Pons (tissue), 1 donor: ENCODE results near the gene NYAP2.

Experiments
- DNase-seq: peaks from one replicate; pipeline ENCODE4 v3.0.0-alpha.2; 2016; ENCODE audit warnings: low spot score

NYAP2 gene

DNA sequence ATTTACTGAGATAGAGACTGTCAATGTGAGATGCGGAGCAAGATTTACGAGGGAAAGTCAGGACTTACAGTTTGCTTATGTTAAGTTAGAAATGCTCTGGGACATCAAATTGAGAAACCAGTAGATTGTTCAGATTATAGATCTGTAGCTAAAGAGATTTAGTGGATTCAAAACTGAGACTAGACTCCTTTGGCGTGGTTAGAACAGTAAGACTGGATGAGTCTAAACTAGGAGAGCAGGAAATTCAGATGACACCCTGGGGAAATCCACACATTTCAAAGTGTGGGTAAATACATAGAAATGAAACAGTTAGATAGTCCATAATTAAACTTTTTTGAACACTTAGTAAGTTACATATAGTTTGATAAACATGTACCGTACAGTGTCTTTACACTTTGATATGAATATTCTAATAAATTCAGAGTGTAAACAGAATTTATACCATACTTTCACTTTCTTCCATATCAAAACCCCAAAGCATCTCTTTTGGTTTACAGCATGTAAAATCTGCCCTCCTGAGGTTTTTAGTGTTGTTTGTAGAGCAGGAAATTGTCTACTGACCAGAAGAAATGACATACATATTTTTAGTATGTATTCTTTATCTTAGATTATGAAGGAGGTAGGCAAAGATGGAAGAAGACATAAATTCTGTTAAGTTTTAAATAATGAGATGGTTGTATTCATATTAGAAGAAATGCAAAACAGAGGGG lies 231.5 kb downstream of the NYAP2 start:
- no peak for DNase-seq

DNA sequence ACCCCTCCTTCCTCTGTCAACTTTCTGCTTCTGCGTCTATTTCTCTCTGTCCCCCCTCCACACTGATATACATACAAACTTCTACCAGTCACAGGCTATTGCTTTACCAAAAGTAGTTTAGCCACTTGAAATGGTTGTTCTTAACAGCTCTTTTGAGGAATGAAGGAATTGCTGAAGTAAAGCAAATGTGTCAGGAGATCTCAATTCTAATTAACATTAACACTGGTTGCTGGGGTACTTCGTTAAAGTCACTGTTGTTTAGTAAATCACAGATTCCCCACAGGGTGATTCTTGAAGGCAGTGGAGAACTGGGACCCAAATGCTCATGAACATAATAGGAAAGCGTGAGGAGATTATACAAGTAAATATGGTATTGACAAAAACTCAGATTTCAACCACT lies 232.8 kb downstream of the NYAP2 start:
- DNase-seq: no peak

DNA sequence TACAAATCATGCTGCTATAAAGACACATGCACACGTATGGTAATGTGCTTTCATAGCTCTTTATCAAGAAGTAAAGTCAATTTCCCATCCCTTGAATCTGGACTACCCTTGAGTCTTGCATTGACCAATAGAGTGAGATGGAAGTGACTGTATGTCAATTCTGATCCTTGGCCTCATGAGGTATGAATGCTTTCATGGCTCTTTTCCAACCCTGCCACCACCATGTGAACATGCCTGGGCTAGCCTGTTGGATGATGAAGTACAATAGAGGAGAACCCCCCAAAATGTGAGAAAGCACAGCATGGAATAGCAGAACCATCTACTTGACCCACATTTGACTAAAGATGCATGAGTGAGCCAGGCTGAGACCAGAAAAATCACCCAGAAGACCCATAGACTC lies 237.0 kb downstream of the NYAP2 start:
- DNase-seq: no peak

DNA sequence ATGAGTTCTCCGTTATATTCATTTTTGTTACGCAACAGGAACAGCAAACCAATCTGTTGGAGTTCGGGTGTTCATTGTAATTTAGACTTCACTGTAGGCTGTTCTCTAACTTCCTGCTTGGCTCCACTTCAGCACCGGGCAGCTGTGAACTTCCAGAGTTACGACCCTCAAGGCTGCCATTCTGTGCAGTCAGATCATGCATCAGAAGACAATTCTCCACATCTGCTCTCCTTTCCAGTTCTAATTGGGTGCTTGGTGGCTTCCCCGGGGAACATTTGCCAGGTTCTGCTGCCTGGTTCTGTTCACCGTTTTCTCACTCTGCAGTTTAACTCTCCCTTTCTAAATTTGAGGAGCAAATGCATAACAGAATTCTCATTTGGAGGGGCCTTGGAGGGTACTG lies 237.7 kb downstream of the NYAP2 start:
- no peak for DNase-seq

DNA sequence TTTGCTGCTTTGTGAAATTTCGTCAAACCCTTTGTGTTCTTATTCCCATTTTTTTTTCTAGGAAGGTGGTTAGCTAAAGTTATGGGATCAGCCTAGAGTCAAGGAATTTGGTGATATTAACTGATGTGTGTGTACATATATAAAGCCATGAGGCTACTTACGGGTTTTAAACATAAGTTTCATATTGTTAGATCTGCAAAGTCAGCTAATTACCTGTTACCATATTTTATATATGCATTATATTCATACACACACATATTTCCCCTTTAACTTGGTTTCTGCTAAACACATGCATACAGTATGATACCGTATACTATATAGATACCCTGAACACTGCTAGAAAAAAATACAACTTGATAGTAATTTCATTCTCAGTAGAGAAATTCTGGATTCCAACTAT lies 241.0 kb downstream of the NYAP2 start:
- no peak for DNase-seq

DNA sequence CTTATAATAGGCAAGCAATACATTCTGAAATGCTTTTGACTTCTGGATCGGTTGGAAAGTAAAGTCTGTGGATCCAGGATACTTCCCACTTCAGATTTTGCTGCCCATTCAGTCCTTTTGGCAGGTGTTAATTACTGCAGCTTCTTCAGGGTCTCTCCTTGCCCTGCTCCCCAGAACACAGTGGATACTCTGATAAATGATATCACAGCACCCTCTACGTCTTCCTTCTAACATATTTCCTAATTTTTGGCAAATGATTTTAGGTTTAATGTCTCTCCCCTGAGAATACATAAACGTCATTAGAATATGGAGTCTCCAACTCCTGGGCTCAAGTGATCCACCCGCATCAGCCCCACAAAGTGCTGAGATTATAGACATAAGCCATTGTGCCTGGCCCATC lies 249.8 kb downstream of the NYAP2 start:
- no peak for DNase-seq

DNA sequence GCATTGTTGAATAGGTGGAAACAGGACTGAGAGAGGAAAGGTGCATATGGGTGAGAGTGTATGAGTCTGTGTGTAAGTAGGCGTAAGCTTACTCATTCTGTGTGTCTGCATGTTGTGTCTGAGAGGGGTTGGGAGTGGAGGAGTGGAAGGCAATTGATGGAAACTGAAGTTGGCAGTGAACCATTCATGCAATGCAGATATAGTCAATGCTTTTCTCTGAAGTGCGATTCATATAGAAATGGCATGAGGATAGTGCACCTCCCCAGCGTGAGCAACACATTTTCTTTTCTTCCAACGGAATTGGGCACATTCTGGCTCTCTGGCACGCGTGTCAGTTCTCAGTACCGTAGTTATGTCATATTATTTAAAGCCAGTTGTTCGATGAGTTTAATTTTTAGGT lies 250.5 kb downstream of the NYAP2 start:
- no peak for DNase-seq

DNA sequence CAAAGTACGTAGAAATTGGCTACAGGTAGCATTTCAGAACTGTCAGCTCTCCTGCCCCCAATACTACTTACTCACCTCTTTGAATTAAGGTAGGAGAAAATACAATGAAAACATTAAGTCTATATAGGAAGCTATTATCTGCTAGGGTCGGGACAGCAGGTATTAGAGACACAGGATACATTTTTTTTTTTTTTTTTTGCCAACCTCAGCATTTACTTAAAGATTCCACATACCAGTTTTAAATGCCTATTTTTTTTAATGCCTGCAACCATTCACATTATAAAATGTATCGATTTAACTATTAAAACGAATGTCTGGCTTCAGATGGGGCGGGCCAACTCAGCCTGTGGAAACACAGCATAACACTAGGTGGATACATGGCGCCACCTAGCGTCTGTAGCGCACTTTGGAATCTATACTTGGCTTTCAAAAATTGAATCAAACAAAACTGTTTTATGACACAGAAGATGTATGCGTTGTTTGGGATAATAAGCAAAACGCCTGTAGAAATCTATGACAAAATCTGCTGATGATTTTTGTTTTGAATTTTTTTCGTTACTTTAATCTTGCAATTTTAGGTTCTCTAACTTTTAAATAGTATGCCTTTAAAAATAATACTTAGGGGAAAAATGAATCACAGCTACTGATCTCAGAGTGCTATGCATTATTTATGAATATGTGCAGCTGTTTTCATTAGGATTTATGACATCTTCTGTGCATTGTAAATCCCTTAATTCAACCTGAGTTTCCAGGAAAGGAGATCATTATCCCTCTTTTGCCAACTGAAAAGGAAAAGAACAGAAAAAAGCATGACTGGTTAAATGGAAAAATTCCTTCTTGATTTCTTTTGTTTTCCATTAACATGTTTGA lies 261.0 kb downstream of the NYAP2 start:
- DNase-seq: peak; percentile 77

DNA sequence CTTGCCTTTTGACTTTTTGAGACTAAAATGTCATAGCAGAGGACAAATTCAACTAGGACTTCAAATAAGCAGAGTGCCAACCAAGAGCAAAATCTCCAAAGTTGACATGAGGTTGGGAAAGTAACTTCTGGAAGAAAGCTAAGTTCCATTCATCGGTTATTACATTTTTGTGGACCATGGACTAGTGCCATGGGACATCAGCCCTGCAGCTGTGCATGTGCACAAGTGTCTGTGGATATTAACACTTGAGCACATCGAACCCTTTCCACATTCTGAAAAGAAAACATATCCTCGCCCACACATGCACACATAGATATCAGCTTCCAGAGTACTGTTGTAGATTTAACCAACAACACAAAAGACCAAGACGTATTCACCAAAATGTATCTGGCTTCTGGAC lies 262.6 kb downstream of the NYAP2 start:
- DNase-seq: no peak

DNA sequence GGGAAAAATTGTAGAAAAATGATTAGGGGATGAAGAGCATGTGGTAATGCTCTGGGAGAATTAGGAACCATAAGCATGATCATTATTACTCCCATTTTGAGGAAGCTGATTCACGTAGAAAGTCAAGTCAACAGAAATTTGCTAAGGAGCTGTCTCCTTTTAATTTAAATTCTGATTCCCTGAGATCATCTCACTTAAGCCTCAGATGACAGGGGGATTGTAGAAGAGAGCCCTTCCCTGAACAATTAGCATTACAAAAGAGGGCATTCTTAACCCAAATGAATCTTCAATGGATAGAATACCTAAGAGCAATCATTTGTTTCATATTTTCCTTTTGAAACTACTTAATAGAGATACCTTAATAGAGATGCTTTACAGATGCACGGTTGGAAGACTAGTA lies 267.9 kb downstream of the NYAP2 start:
- DNase-seq: no peak

DNA sequence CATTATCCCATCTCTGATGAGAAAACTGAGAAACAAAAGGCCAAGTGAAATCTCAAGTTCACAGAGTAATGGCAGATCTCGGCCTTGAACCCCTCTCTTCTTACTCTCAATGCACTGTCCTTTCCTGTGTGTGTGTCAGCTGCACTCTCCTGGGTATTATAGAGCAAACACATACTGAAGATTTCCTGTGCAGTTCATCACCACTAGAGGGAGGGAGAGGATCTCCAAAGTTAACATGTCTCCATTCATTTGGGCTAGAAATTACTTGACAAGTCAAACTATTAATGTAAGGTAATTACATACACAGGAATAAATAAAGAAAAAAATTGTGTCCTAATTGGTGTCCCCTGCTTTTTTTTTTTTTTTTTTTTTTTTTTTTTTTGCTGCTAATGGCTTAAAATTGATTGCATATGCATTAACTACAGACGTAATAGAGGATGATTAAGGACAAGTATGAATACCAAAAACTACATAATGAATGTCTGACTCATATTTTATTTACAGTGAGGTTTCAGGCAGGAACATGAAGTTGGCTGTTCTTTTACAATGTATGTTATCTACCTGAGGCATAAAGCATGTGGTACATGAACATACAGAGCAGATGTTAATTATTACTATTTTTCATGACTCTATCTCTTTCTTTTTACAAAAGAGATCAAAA lies 269.2 kb downstream of the NYAP2 start:
- DNase-seq: peak; percentile 74

DNA sequence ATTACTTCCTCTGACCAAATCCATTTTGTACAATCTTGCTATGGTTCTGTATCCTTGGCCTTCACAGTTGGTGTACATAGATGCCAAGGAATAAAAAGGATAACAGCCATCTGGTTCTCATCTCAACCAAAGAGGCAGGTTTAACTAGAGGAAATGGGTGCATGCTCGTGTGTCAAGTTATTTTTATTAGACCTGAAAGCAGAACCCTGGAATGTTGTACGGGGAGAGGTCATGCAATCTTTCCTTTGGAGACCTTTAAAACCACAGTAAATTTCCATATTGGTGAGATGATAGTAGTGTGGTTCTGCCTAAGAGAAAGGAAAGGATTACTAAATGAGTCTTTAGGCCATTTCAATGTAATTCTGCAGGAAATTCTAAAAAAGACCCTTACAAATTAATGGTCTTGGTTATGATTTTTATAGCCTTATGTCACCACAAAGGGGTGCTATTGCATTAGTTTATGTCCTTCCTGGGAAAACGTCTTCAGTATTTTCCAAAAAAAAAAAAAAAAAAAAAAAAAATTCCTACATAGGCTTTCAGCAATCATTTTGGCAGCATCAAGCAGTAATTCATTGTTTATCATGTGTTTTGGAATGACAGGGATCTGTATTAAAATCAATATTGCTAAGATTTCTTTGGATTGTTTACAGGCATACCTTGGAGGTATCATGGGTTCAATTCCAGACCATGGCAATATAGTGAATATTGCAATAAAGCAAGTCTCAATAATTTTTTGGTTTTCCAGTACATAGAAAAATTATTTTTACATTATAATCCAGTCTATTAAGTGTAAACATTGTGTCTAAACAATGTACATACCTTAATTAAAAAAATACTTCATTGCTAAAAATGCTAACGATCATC lies 270.8 kb downstream of the NYAP2 start:
- peak; percentile 40 for DNase-seq

DNA sequence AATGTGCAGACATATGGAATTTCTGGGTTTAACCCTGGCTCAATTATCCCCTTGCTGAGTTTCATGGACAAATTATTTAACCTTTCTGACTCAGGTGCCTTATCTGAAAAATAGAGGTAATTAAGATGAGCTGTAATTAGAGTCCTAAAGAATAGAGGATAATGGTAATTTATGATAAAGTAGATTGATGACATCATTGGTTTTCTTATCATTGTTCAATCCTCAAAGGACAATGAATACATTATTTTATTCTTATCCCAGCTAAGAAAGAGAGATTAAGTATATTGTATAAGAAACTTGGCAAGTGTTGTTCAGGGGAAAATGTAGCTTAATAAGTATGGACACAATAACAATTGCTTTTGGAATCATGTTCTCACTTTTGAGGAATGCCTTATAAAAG lies 279.3 kb downstream of the NYAP2 start:
- DNase-seq: no peak

DNA sequence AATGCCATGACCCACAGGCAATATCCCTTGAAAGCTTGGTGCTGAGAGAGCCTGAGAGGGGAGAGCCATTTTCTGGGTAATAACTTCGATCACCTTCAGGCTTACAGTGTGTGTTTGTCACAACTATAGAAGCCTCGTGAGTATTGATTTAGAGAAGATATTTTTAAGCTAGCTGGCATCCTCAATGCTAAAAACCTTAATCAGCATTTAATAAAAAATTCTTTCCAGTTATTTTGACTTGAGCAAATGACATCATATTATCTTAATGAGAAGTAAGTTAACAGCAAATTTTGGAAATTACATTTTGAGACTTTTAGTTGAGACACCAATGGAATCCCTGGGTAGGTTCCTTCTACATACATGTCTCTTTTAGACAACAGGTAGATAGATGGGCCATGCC lies 283.7 kb downstream of the NYAP2 start:
- no peak for DNase-seq

DNA sequence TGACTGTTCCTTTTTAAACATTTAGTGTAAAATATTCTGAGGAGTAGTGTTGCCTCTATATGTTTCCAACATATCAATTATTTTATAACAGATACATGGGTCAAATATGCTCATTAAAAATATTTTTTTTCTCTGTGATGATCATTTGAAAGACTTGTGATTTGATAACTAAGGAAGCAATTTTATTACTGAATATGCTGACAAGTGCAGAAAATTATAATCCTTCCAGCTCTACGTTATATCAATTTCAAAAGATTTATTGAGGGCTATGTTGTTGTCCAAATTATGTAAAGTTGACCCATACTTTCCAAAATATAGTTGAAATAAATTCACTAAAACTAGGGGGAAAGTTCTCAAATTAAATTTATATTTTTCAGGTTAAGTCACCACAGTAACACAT lies 290.6 kb downstream of the NYAP2 start:
- DNase-seq: no peak

DNA sequence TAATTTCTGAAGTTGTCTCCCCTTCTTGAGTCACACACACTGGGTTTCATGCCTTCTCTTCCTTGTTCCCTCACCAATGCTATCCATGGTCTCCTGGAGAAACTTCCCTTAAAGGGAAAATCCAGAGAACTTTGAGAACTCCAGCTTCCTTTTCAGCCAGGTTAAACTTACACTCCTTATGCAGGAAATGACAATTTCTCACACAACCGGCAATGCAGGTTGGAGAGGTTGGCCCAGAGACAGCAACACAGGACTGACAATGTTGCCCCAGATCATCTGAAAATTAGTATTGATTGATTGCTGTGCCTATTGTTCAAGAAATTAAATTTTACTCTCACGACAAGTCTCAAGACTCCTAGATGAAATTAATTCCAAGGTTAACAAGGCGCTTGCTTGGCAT lies 292.2 kb downstream of the NYAP2 start:
- DNase-seq: no peak

DNA sequence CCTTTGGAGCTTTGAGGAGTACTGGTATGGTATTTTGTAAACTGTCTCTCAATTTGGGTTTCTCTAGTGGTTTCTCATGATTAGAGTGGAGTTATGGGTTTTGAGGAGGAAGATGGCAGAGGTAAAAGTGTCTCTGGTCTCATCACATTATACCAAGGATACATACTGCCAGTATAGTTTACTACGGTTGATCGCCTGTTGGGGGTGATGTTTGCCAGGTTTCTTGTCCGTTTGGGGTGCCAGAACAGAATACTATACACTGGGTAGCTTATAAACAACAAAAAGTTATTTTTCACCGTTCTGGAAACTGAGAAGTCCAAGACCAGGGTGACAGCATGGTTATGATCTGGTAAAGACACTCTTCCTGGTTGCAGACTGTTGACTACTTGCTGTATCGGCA lies 293.7 kb downstream of the NYAP2 start:
- no peak for DNase-seq

DNA sequence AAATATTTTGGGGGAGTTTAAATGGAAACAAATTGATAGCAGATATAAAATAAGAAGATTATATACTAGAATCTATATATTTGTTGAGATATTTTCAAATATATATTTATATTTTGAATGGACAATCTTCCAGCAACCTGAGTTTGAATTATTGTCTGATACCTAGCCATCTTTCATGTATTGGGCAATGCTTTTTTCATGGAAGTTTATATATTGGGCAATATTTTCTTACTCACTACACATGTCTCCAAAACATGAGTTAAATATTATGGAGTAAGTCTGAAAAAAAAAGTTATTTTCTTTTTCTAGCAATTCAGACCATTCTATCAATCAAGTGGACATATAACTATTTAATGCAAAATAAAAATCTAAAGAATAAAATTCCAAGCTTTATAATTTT lies 295.2 kb downstream of the NYAP2 start:
- no peak for DNase-seq

DNA sequence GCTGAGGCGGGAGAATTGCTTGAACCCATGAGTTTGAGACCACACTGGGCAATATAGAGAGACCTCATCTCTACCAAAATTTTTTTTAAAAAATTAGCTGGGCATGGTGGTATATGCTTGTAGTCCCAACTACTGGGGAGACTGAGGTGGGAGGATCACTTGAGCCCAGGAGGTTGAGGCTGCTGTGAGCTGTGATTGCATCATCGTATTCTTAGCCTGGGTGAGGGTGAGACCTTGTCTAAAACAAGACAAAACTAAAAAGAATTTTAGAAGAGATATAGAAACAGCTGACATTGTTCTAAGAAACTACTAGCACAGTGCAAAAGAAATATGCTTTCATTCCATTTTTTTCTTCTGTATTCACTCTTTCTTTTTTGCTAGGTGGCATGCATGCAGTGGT lies 298.4 kb downstream of the NYAP2 start:
- no peak for DNase-seq
